CD4-positive, alpha-beta T cell (primary cell): ENCODE results near the gene CAPG. TPM values are rescaled to one million over a fixed set of nuclear protein-coding genes. Genes with fewer than 3 reads are reported as not detected.

Experiments
- ATAC-seq: fragments of 200-7000 bp; cut with Tn5 transposase; one replicate; pipeline ENCODE4 v1.10.0; 2022; ENCODE audit warnings: mild to moderate bottlenecking; ENCODE audit not compliant: poor library complexity
- CTCF ChIA-PET: fragments of 350-600 bp; sonication (Branson Sonifier 250); formaldehyde crosslinking; loops from one replicate; lab custom pipeline; 2021; ENCODE audit warnings: antibody characterized with exemption, inconsistent platforms; lab: Charles Lee
- POLR2A ChIA-PET: fragments of 350-600 bp; sonication (Branson Sonifier 250); formaldehyde crosslinking; loops from one replicate; lab custom pipeline; 2021; ENCODE audit warnings: antibody characterized with exemption, inconsistent platforms; lab: Charles Lee
- DNase-seq, 14 experiments: peaks; one replicate each; pipeline ENCODE4 v3.0.0-alpha.2; 2013 to 2020; ENCODE audit warnings: mixed read lengths in 2 of 14
- H3K27ac ChIP-seq, 2 donors: one replicate each; pipeline versions ENCODE4 v1.5.1 to v1.7.0; 2013; ENCODE audit warnings: low read length in 2 of 2, low read depth in 1 of 2, mild to moderate bottlenecking in 1 of 2
- H3K27me3 ChIP-seq, 2 experiments: 1 replicate in 1 of 2; 2 replicates in 1 of 2; pipeline versions ENCODE4 v1.6.1 to v1.7.0; 2013; ENCODE audit warnings: low read length in 2 of 2, control low read depth in 1 of 2, mild to moderate bottlenecking in 1 of 2, moderate library complexity in 1 of 2; ENCODE audit not compliant: insufficient read depth in 2 of 2, control insufficient read depth in 1 of 2
- H3K36me3 ChIP-seq: one replicate; pipeline ENCODE4 v1.6.1; 2013; ENCODE audit warnings: low read length, control low read depth; ENCODE audit not compliant: insufficient read depth
- H3K4me1 ChIP-seq: one replicate; pipeline ENCODE4 v1.6.1; 2013; ENCODE audit warnings: low read length, control low read depth; ENCODE audit not compliant: insufficient read depth
- H3K4me3 ChIP-seq: one replicate; pipeline ENCODE4 v1.5.1; 2013; ENCODE audit warnings: mild to moderate bottlenecking, low read length, moderate library complexity
- H3K9me3 ChIP-seq, 2 experiments: 1 replicate in 1 of 2; 2 replicates in 1 of 2; pipeline versions ENCODE4 v1.6.1 to v1.7.0; 2013; ENCODE audit warnings: low read length in 2 of 2, mild to moderate bottlenecking in 2 of 2, control low read depth in 1 of 2, moderate library complexity in 1 of 2; ENCODE audit not compliant: control insufficient read depth in 1 of 2, insufficient read depth in 1 of 2
- H3K27ac Mint-ChIP-seq: one replicate; pipeline ENCODE4 v1.8.0; 2020; ENCODE audit warnings: mixed read lengths
- H3K27me3 Mint-ChIP-seq: one replicate; pipeline ENCODE4 v1.8.0; 2021; ENCODE audit warnings: mixed read lengths
- H3K36me3 Mint-ChIP-seq: one replicate; pipeline ENCODE4 v1.8.0; 2021; ENCODE audit warnings: low read depth, mixed read lengths
- H3K4me1 Mint-ChIP-seq: one replicate; pipeline ENCODE4 v1.8.0; 2021; ENCODE audit warnings: low read depth, mixed read lengths
- H3K4me3 Mint-ChIP-seq: one replicate; pipeline ENCODE4 v1.8.0; 2020; ENCODE audit warnings: mild to moderate bottlenecking, mixed read lengths
- H3K9me3 Mint-ChIP-seq: one replicate; pipeline ENCODE4 v1.8.0; 2020; ENCODE audit warnings: mixed read lengths
- intact Hi-C, 2 experiments: fragments of 100-400 bp; cut with DNase I in 1 of 2; cut with micrococcal nuclease in 1 of 2; formaldehyde crosslinking; loops; one replicate each; pipeline versions ENCODE4 v1.15.1 to v1.9.0; 2023 to 2025; cut with DNase I, micrococcal nuclease
- total RNA-seq, 174 experiments: library from RNA in 2 of 174; stranded (reverse) in 2 of 174; gene quantifications; one replicate each; pipeline ENCODE4 v1.2.3 and lab custom pipeline; 2021 to 2026
- TF ChIP-seq, protein P1 (sequence below): fragments of 200-600 bp; IDR thresholded peaks from one replicate; pipeline ENCODE4 v1.8.0; 2022; ENCODE audit warnings: antibody characterized with exemption, mild to moderate bottlenecking

Gene CAPG
- total RNA-seq, 2 experiments from 2014 or later = 21.7 to 23.3 TPM

DNA sequence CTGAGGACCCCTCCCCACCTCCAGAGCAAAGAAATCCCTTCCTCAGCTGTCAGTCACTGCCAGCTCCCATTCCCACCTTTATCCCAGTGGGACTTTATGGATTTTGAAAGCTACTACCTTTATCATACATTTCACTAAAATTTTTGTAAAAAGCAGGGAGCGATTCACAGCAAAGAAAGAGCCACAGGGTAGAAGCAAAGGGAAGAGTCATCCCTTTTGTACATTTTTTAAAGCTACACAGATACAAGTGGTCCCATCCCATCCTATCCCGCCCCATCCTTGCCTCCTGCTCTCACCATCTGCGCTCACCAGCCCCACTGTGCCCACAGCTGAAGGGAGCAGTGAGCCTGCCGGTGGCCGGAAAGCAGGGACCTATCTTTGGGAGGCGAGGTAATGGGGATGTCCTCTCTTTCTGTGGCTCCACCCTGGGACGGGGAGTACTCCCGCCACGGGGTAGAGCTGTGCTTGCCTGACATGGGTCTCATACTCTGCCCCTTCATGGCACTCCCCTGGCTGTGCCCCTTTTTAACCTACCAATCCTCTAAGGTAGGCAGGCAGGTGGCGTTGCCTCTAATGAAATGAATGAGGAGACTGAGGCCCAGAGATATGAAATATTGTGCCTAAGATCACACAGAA lies 21.5 kb upstream of the CAPG start:
- intact Hi-C loops = no loop called here
- DNase-seq = no peak
- Histone ChIP-seq H3K9me3 (no peaks in the 10 kb centered on the region), H3K27me3 (no peaks in the 10 kb centered on the region), H3K36me3 (no peaks in the 10 kb centered on the region), H3K4me3 (no peak overlapping the region), H3K27ac (no peak overlapping the region), H3K4me1 (peaks cover 6% of the 10 kb centered on the region)
- H3K4me3 Mint-ChIP-seq = no peak overlapping the region
- peaks cover 5% of the 10 kb centered on the region for H3K4me1 Mint-ChIP-seq
- H3K27me3 Mint-ChIP-seq = no peaks in the 10 kb centered on the region
- H3K9me3 Mint-ChIP-seq = no peaks in the 10 kb centered on the region
- ChIA-PET CTCF (interaction anchor here (1.0 kb wide), 1 partner anchor 120 kb away, joined by 3 read pairs; no protein-coding TSS in a partner anchor), POLR2A (interaction anchor here (0.8 to 1.1 kb wide), 2 partner anchors 107 to 129 kb away, joined by 3 read pairs; partner anchors contain the start of genes GGCX and MAT2A)
- no peak for ATAC-seq
- TF ChIP-seq, protein P1, sequence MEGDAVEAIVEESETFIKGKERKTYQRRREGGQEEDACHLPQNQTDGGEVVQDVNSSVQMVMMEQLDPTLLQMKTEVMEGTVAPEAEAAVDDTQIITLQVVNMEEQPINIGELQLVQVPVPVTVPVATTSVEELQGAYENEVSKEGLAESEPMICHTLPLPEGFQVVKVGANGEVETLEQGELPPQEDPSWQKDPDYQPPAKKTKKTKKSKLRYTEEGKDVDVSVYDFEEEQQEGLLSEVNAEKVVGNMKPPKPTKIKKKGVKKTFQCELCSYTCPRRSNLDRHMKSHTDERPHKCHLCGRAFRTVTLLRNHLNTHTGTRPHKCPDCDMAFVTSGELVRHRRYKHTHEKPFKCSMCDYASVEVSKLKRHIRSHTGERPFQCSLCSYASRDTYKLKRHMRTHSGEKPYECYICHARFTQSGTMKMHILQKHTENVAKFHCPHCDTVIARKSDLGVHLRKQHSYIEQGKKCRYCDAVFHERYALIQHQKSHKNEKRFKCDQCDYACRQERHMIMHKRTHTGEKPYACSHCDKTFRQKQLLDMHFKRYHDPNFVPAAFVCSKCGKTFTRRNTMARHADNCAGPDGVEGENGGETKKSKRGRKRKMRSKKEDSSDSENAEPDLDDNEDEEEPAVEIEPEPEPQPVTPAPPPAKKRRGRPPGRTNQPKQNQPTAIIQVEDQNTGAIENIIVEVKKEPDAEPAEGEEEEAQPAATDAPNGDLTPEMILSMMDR = no peak
- H3K36me3 Mint-ChIP-seq = no peaks in the 10 kb centered on the region
- H3K27ac Mint-ChIP-seq = no peak overlapping the region

DNA sequence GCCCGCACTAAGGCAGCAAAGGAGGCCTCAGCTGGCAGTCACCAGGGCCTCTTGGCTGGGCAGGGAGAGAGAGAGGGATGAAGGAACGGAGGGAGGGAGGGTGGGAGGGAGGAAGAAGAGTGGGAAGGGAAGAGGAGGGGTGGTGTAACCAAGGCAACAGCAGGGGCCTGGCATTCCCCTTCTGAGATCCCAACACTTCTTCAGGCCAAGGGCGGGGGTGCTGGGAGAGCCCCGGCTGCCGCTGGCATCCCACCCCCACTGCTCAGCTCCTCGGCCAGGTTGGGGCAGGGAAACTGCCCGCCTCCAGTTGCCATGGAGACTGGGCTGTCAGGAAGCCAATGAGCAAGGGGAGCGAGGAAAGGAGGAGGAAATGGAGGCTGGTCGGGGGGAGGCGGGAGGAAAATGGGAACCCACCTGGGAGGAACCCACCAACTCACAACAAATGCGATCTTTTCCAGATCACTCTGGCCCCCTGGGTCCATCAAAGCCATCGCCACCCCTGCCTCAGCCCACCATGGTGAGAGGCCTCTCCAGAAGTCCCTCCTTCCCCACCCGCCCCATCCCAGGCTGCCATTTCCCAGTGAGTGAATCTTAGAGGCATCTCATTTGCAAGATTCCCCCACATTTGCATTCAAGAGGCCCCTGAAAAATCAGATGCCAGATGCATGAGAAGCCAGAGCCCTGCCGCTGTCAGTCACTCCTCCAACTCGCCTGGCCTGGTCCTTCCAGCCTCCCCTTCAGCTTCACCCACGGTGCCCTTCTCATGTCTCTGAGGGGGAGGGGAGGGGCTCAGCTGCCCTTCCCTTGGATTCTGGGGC lies 20.8 kb upstream of the CAPG start:
- H3K4me1 Mint-ChIP-seq = peaks cover 1% of the 10 kb centered on the region
- Histone ChIP-seq H3K27ac (no peak overlapping the region), H3K36me3 (no peaks in the 10 kb centered on the region), H3K27me3 (no peaks in the 10 kb centered on the region), H3K9me3 (no peaks in the 10 kb centered on the region), H3K4me3 (no peak overlapping the region), H3K4me1 (peaks cover 2% of the 10 kb centered on the region)
- H3K27ac Mint-ChIP-seq = no peak overlapping the region
- H3K27me3 Mint-ChIP-seq = no peaks in the 10 kb centered on the region
- no peaks in the 10 kb centered on the region for H3K9me3 Mint-ChIP-seq
- TF ChIP-seq, protein P1 = no peak
- no peaks in the 10 kb centered on the region for H3K36me3 Mint-ChIP-seq
- ChIA-PET POLR2A (interaction anchor here (0.8 to 1.1 kb wide), 2 partner anchors 108 to 130 kb away, joined by 3 read pairs; partner anchors contain the start of genes GGCX and MAT2A), CTCF (interaction anchor here (1.0 kb wide), 1 partner anchor 121 kb away, joined by 3 read pairs; no protein-coding TSS in a partner anchor)
- no peak for ATAC-seq
- DNase-seq = no peak
- H3K4me3 Mint-ChIP-seq = no peak overlapping the region
- intact Hi-C loops = no loop called here

DNA sequence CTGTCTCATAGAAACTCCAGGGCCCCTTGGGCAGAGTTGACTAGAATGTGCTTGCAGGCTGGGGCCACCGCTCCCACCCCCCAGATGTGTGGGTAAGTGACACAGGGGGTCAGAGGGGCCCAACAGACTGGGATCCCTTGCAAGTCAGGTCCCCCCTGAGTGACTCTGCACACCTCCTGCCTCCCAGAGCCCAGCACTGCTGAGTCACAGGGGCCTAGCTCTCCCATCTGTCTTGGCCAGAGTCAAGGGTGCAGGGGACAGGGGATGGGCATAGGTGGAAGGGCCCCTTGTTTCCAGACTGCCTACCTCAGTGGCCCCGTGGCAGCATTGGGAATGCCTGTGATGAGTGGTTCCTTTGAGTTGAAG lies 19.7 kb upstream of the CAPG start:
- DNase-seq (no peak), ATAC-seq (no peak)
- TF ChIP-seq, protein P1 = no peak
- intact Hi-C loops = no loop called here
- Histone ChIP-seq H3K4me1 (peaks cover 2% of the 10 kb centered on the region), H3K27ac (no peak overlapping the region), H3K4me3 (no peak overlapping the region), H3K36me3 (no peaks in the 10 kb centered on the region), H3K9me3 (no peaks in the 10 kb centered on the region), H3K27me3 (no peaks in the 10 kb centered on the region)
- no peak overlapping the region for H3K27ac Mint-ChIP-seq
- H3K4me3 Mint-ChIP-seq = no peak overlapping the region
- no peaks in the 10 kb centered on the region for H3K27me3 Mint-ChIP-seq
- ChIA-PET CTCF (no interaction called here), POLR2A (interaction anchor here (1.1 kb wide), 1 partner anchor 10 kb away, joined by 3 read pairs; no protein-coding TSS in a partner anchor)
- H3K36me3 Mint-ChIP-seq = no peaks in the 10 kb centered on the region
- no peaks in the 10 kb centered on the region for H3K4me1 Mint-ChIP-seq
- no peaks in the 10 kb centered on the region for H3K9me3 Mint-ChIP-seq
